ENCODE data around the gene NLGN1. TPM values are rescaled to one million over a fixed set of nuclear protein-coding genes. Genes with fewer than 3 reads are reported as not detected.
"Not testable (repeated sequence)": the region's sequence is repeated elsewhere in the genome, so short reads cannot be mapped to it uniquely, and the experiment has no call there.

NLGN1 gene
- total RNA-seq, 1 experiment from 2014 or later: not detected

DNA sequence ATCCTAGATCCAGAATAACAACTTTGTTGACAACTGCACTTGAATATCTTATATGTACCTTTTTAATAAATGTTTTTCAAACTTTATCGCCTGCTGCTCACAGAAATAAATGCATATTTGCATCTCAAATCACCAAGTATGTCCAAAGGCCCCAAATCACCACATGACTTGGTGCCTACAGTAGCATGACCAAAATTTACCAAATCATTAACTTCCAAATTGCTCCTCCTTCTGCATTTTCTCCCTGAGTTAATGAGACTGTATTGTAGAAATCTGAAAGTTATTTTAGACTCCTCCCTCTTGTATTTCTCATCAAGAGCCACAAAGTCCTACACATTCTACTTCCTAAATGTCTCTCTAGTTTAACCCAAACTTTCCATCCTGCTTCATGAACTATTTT lies 826.1 kb downstream of the NLGN1 start (continued):
- TF ChIP-seq, protein P1, sequence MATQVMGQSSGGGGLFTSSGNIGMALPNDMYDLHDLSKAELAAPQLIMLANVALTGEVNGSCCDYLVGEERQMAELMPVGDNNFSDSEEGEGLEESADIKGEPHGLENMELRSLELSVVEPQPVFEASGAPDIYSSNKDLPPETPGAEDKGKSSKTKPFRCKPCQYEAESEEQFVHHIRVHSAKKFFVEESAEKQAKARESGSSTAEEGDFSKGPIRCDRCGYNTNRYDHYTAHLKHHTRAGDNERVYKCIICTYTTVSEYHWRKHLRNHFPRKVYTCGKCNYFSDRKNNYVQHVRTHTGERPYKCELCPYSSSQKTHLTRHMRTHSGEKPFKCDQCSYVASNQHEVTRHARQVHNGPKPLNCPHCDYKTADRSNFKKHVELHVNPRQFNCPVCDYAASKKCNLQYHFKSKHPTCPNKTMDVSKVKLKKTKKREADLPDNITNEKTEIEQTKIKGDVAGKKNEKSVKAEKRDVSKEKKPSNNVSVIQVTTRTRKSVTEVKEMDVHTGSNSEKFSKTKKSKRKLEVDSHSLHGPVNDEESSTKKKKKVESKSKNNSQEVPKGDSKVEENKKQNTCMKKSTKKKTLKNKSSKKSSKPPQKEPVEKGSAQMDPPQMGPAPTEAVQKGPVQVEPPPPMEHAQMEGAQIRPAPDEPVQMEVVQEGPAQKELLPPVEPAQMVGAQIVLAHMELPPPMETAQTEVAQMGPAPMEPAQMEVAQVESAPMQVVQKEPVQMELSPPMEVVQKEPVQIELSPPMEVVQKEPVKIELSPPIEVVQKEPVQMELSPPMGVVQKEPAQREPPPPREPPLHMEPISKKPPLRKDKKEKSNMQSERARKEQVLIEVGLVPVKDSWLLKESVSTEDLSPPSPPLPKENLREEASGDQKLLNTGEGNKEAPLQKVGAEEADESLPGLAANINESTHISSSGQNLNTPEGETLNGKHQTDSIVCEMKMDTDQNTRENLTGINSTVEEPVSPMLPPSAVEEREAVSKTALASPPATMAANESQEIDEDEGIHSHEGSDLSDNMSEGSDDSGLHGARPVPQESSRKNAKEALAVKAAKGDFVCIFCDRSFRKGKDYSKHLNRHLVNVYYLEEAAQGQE (IDR thresholded peaks at IDR 0.05; ENCODE audit: low read depth): no peak
- TF ChIP-seq SP1 (IDR thresholded peaks at IDR 0.05; ENCODE audit: low read depth): no peak

GRCh38 chr3:174229916-174230315 lies 832.4 kb downstream of the NLGN1 start:
- Histone ChIP-seq H3K9me2 (ENCODE audit: insufficient read depth) (no peaks in the 10 kb centered on the region), H3K9ac (ENCODE audit: low read length) (no peak overlapping the region), H4K20me1 (ENCODE audit: insufficient read depth) (no peaks in the 10 kb centered on the region), H3K27me3 (ENCODE audit: insufficient read depth, low read length) (no peaks in the 10 kb centered on the region), H3K4me1 (ENCODE audit: control insufficient read depth in 1 of 2, insufficient read depth in 2 of 2, low read length in 2 of 2) (no peaks in the 10 kb centered on the region), H2AFZ (ENCODE audit: low read depth, low read length, poor library complexity, severe bottlenecking) (no peak overlapping the region), H3K79me2 (ENCODE audit: insufficient read depth, low read length) (no peaks in the 10 kb centered on the region), H3K4me3 (replicated peaks in 1 of 2; ENCODE audit: low read depth in 1 of 2, low read length in 2 of 2) (no peak overlapping the region), H3K4me2 (ENCODE audit: low read length) (no peak overlapping the region), H3K9me3 (ENCODE audit: control insufficient read depth in 1 of 2, insufficient read depth in 1 of 2, low read depth in 1 of 2, low read length in 2 of 2) (no peaks in the 10 kb centered on the region), H3K36me3 (ENCODE audit: control insufficient read depth in 1 of 2, insufficient read depth in 2 of 2, low read length in 2 of 2) (no peaks in the 10 kb centered on the region), H3K27ac (ENCODE audit: low read depth, low read length) (no peak overlapping the region)
- ATAC-seq: no peak
- no peak for DNase-seq (ENCODE audit: low read depth, low spot score)
- intact Hi-C loops (cut with micrococcal nuclease): no loop called here
- TF ChIP-seq JUND (IDR thresholded peaks at IDR 0.05) (no peak), POLR2A (IDR thresholded peaks at IDR 0.05; ENCODE audit: borderline replicate concordance, extremely low read depth, insufficient read depth, insufficient read length) (no peak), ELF1 (IDR thresholded peaks at IDR 0.05; ENCODE audit: borderline replicate concordance, low read depth) (no peak), EZH2phosphoT487 (IDR thresholded peaks at IDR 0.05; ENCODE audit: borderline replicate concordance) (no peak), ZFX (IDR thresholded peaks at IDR 0.05) (no peak), EGR1 (IDR thresholded peaks at IDR 0.05; ENCODE audit: low read depth) (no peak), FOSL1 (IDR thresholded peaks at IDR 0.05; ENCODE audit: low read depth) (no peak), POLR2AphosphoS5 (IDR thresholded peaks at IDR 0.05; ENCODE audit: low read depth, low read length) (no peak), MAX (IDR thresholded peaks at IDR 0.05) (no peak), SIN3A (IDR thresholded peaks at IDR 0.05; ENCODE audit: low read depth) (no peak), TCF7L2 (IDR thresholded peaks at IDR 0.05; ENCODE audit: borderline replicate concordance, extremely low read depth, insufficient read depth, insufficient read length) (no peak)
- TF ChIP-seq, protein P2, sequence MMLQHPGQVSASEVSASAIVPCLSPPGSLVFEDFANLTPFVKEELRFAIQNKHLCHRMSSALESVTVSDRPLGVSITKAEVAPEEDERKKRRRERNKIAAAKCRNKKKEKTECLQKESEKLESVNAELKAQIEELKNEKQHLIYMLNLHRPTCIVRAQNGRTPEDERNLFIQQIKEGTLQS (IDR thresholded peaks at IDR 0.05): no peak
- ChIA-PET RAD21 (ENCODE audit: low non-redundant PET in 1 of 2, low total read pairs in 2 of 2, uncharacterized antibody in 2 of 2, unreplicated experiment in 2 of 2) (no interaction called here), POLR2A (no interaction called here), CTCF (no interaction called here)
- BruUV-seq (replicated peaks): no TSS peak

- H3K4me1 ChIP-seq (ENCODE audit: control insufficient read depth in 1 of 2, insufficient read depth in 2 of 2, low read length in 2 of 2); H3K9me3 ChIP-seq (ENCODE audit: control insufficient read depth in 1 of 2, insufficient read depth in 1 of 2, low read depth in 1 of 2, low read length in 2 of 2); H4K20me1 ChIP-seq (ENCODE audit: insufficient read depth); intact Hi-C loops (cut with micrococcal nuclease); BruUV-seq (replicated peaks); H3K4me2 ChIP-seq (ENCODE audit: low read length); H3K36me3 ChIP-seq (ENCODE audit: control insufficient read depth in 1 of 2, insufficient read depth in 2 of 2, low read length in 2 of 2); H3K9me2 ChIP-seq (ENCODE audit: insufficient read depth); H3K79me2 ChIP-seq (ENCODE audit: insufficient read depth, low read length); H3K27me3 ChIP-seq (ENCODE audit: insufficient read depth, low read length); ATAC-seq; H2AFZ ChIP-seq (ENCODE audit: low read depth, low read length, poor library complexity, severe bottlenecking); CTCF ChIA-PET; H3K4me3 ChIP-seq (replicated peaks in 1 of 2; ENCODE audit: low read depth in 1 of 2, low read length in 2 of 2); H3K27ac ChIP-seq (ENCODE audit: low read depth, low read length); DNase-seq (ENCODE audit: low read depth, low spot score); POLR2A ChIA-PET; H3K9ac ChIP-seq (ENCODE audit: low read length); RAD21 ChIA-PET (ENCODE audit: low non-redundant PET in 1 of 2, low total read pairs in 2 of 2, uncharacterized antibody in 2 of 2, unreplicated experiment in 2 of 2): not testable (repeated sequence)
Observed at GRCh38 chr3:174232028-174232657, 834.6 kb downstream of the NLGN1 start.
